ENCODE results near the gene ERICH3. TPM values are rescaled to one million over a fixed set of nuclear protein-coding genes. Genes with fewer than 3 reads are reported as not detected.

Gene ERICH3
- total and polyA plus RNA-seq, 7 donors = 0.14 to 0.55 (median 0.26) TPM; not detected in 2

DNA sequence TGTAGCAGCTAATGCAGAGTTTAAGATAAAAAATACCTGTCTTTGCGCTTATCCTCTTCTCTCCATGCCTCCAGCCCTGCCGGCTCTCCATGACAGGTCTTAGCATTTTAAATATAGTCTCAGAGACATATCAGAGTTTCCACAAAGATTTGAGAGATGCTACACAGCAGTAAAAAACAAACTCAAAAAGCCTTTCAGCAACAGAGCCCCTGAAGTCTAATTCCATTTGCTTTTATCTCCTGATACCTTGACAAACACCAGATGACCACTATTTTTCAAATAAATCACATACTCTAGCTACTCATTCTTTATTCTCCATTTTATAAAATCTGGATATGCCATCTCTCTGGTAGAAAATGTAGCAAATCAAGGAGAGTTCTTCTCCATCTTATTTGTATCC is 81.6 kb downstream of the ERICH3 start:
- intact Hi-C loops (cut with DNase I) = no loop called here
- Histone ChIP-seq H3K9me3 (no peaks in the 10 kb centered on the region), H3K27ac (no peak overlapping the region), H3K27me3 (no peaks in the 10 kb centered on the region), H3K4me1 (no peaks in the 10 kb centered on the region), H3K36me3 (no peaks in the 10 kb centered on the region), H3K4me3 (no peak overlapping the region)
- no peak for DNase-seq
- 85% methylated on average over 2 of the region's 2 CpGs for WGBS, 2 donors
- no peak for TF ChIP-seq EP300 (IDR thresholded peaks at IDR 0.05)
- TF ChIP-seq, protein P1, sequence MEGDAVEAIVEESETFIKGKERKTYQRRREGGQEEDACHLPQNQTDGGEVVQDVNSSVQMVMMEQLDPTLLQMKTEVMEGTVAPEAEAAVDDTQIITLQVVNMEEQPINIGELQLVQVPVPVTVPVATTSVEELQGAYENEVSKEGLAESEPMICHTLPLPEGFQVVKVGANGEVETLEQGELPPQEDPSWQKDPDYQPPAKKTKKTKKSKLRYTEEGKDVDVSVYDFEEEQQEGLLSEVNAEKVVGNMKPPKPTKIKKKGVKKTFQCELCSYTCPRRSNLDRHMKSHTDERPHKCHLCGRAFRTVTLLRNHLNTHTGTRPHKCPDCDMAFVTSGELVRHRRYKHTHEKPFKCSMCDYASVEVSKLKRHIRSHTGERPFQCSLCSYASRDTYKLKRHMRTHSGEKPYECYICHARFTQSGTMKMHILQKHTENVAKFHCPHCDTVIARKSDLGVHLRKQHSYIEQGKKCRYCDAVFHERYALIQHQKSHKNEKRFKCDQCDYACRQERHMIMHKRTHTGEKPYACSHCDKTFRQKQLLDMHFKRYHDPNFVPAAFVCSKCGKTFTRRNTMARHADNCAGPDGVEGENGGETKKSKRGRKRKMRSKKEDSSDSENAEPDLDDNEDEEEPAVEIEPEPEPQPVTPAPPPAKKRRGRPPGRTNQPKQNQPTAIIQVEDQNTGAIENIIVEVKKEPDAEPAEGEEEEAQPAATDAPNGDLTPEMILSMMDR (IDR thresholded peaks at IDR 0.05) = no peak
- TF ChIP-seq POLR2AphosphoS5 (IDR thresholded peaks at IDR 0.05) = no peak
- no peak for TF ChIP-seq POLR2A (IDR thresholded peaks at IDR 0.05)

DNA sequence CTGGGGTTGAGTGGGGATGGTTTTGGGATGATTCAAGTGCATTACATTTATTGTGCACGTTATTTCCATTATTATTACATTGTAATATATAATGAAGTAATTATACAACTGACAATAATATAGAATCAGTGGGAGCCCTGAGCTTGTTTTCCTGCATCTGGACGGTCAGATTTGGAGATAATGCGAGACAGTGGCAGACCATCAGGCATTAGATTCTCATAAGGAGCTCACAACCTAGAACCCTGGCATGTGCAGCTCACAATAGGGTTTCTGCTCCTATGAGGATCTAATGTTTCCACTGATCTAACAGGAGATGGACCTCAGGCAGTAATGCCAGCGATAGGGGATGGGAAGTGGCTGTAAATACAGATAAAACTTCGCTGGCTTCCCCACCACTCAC is 83.3 kb downstream of the ERICH3 start:
- DNase-seq = no peak
- Histone ChIP-seq H3K36me3 (no peaks in the 10 kb centered on the region), H3K9me3 (no peaks in the 10 kb centered on the region), H3K4me1 (no peaks in the 10 kb centered on the region), H3K27me3 (no peaks in the 10 kb centered on the region), H3K4me3 (no peak overlapping the region), H3K27ac (no peak overlapping the region)
- TF ChIP-seq EP300 (IDR thresholded peaks at IDR 0.05) = no peak
- no peak for TF ChIP-seq POLR2A (IDR thresholded peaks at IDR 0.05)
- TF ChIP-seq POLR2AphosphoS5 (IDR thresholded peaks at IDR 0.05) = no peak
- TF ChIP-seq, protein P1 (IDR thresholded peaks at IDR 0.05) = no peak
- WGBS, 2 donors = 61 to 85% methylated on average over 5 of the region's 5 CpGs
- intact Hi-C loops (cut with DNase I) = no loop called here

DNA sequence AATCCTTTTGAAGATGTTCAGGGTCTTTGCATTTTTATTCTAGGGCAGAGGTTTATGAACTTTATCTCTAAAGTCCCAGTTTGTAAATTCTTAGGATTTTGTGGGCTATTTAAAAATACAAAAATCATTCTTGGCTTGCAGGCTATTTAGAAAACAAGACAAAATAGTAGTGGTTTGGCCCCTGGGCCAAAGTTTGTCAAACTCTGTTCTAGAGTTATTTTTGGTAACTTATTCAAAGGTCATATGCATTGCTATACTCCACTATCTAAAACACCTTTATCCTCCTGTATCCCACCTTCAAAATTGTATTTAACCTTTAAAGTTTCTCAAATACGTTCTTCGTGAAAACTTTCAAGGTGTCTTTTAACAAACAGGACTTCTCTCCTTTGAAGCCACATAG is 85.7 kb downstream of the ERICH3 start:
- no peaks in the 10 kb centered on the region for H3K27me3 ChIP-seq
- TF ChIP-seq POLR2AphosphoS5 (IDR thresholded peaks at IDR 0.05) (no peak), POLR2A (IDR thresholded peaks at IDR 0.05) (no peak), EP300 (IDR thresholded peaks at IDR 0.05) (no peak)
- TF ChIP-seq, protein P1 (IDR thresholded peaks at IDR 0.05) = no peak
- H3K9me3 ChIP-seq = no peaks in the 10 kb centered on the region
- no peak overlapping the region for H3K4me3 ChIP-seq
- H3K4me1 ChIP-seq = no peaks in the 10 kb centered on the region
- intact Hi-C loops (cut with DNase I) = no loop called here
- no peaks in the 10 kb centered on the region for H3K36me3 ChIP-seq
- DNase-seq = no peak
- WGBS, 2 donors = 90 to 92% methylated on average over 2 of the region's 2 CpGs
- no peak overlapping the region for H3K27ac ChIP-seq

DNA sequence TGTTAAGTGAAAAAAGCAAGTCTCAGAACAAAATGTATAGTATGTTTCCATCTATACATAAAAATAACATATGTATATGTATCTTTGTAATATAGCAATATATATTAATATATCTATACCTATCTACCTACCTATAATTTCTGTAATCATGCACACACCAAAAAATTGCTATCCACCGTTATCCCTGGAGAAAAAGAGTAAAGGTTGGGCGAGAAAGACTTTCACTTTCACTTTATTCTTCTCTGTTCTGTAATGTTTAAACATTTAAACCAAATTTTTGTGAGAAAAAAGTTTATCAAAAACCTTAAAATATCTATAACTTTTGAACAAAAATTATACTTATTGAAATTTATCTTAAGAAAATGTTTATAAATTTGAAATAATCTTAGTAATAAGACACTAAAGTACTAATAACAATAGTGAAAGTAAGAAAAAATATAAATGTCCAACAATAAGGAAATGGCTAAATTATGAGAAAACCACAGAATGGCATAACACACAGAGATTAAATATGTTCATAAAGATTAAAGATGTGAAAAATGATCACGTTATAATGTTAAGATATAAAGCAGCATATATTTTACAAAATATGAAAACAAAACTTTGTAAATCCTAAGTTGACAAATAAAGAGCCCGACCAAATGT is 87.2 kb downstream of the ERICH3 start:
- Histone ChIP-seq H3K9me3 (no peaks in the 10 kb centered on the region), H3K27ac (no peak overlapping the region), H3K4me1 (no peaks in the 10 kb centered on the region), H3K36me3 (no peaks in the 10 kb centered on the region), H3K4me3 (no peak overlapping the region), H3K27me3 (no peaks in the 10 kb centered on the region)
- intact Hi-C loops (cut with DNase I) = no loop called here
- TF ChIP-seq, protein P1 (IDR thresholded peaks at IDR 0.05) = no peak
- no peak for TF ChIP-seq POLR2AphosphoS5 (IDR thresholded peaks at IDR 0.05)
- TF ChIP-seq POLR2A (IDR thresholded peaks at IDR 0.05) = no peak
- no peak for TF ChIP-seq EP300 (IDR thresholded peaks at IDR 0.05)
- no peak for DNase-seq
- WGBS, 2 donors = 44 to 69% methylated on average over 4 of the region's 4 CpGs

DNA sequence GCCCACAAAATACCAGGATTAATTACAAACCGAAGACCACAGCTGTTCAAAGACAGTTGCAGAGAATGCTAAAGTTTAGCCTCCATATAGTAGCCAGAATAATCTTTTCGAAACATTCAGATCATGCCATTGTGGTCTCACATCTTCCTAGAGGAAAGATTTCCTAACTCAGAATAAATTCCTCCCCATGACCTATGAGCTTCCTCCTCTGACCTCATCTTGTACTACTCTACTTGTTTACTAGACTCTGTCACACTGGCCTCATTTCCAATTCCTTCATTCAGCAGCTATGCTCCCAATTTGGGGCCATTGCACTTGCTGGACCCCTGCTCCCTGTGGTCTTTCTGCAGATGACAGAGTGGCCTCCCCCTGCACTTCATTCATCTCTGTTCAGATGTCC is 89.4 kb downstream of the ERICH3 start:
- DNase-seq = no peak
- TF ChIP-seq POLR2AphosphoS5 (IDR thresholded peaks at IDR 0.05) (no peak), EP300 (IDR thresholded peaks at IDR 0.05) (no peak), POLR2A (IDR thresholded peaks at IDR 0.05) (no peak)
- TF ChIP-seq, protein P1 (IDR thresholded peaks at IDR 0.05) = no peak
- no peaks in the 10 kb centered on the region for H3K4me1 ChIP-seq
- no peaks in the 10 kb centered on the region for H3K9me3 ChIP-seq
- H3K27ac ChIP-seq = no peak overlapping the region
- H3K4me3 ChIP-seq = no peak overlapping the region
- intact Hi-C loops (cut with DNase I) = no loop called here
- H3K27me3 ChIP-seq = no peaks in the 10 kb centered on the region
- WGBS, 2 donors = 82 to 88% methylated on average over 2 of the region's 2 CpGs
- no peaks in the 10 kb centered on the region for H3K36me3 ChIP-seq
